Stimulated activated CD4-positive, alpha-beta T cell treated with anti-CD3 and anti-CD28 coated beads, TNF-alpha, amount 100 ng/mL, for 4 hours (primary cell): Measurements from ENCODE around the gene PSTPIP1.
"Not testable (repeated sequence)": the region's sequence is repeated elsewhere in the genome, so short reads cannot be mapped to it uniquely, and the experiment has no call there.

Experiments
- DNase-seq, 3 experiments: peaks; one replicate each; pipeline ENCODE4 v3.0.0-alpha.2; 2020; ENCODE audit warnings: low read depth in 3 of 3

Gene PSTPIP1

GRCh38 chr15:76994971-76995945 is at the start of gene PSTPIP1:
Gene PSTPIP1 (plus strand): TSS chr15:76995126. CDS start chr15:76995574, 448 bp downstream.
- peak in 1 of 3 experiments; percentile 49 for DNase-seq

- no peak for DNase-seq
Observed at GRCh38 chr15:76945494-76946093, 49.3 kb upstream of the PSTPIP1 start.

- DNase-seq = no peak
Observed at GRCh38 chr15:76947454-76947853, 47.5 kb upstream of the PSTPIP1 start.

- DNase-seq = no peak
Observed at GRCh38 chr15:76951220-76951619, 43.7 kb upstream of the PSTPIP1 start.

GRCh38 chr15:76953913-76954312 is 41.0 kb upstream of the PSTPIP1 start:
- no peak for DNase-seq

GRCh38 chr15:76954744-76955143 is 40.2 kb upstream of the PSTPIP1 start:
- no peak for DNase-seq

- no peak for DNase-seq
Observed at GRCh38 chr15:76961268-76962011, 33.5 kb upstream of the PSTPIP1 start.

GRCh38 chr15:76962337-76963013 is 32.5 kb upstream of the PSTPIP1 start:
- DNase-seq = no peak

- DNase-seq = no peak
Observed at GRCh38 chr15:76963596-76963995, 31.3 kb upstream of the PSTPIP1 start.

- DNase-seq = no peak
Observed at GRCh38 chr15:76964157-76964556, 30.8 kb upstream of the PSTPIP1 start.

GRCh38 chr15:76966051-76966450 is 28.9 kb upstream of the PSTPIP1 start:
- not testable (repeated sequence) for DNase-seq

GRCh38 chr15:76967067-76967466 is 27.9 kb upstream of the PSTPIP1 start:
- DNase-seq = no peak

- DNase-seq = no peak
Observed at GRCh38 chr15:76968306-76968705, 26.6 kb upstream of the PSTPIP1 start.

GRCh38 chr15:76972389-76973361 is 22.3 kb upstream of the PSTPIP1 start:
- DNase-seq = no peak

- peak in 2 of 3 experiments; percentile 38 to 48 for DNase-seq
Observed at GRCh38 chr15:76973362-76973743, 21.6 kb upstream of the PSTPIP1 start.

- no peak for DNase-seq
Observed at GRCh38 chr15:76973906-76974305, 21.0 kb upstream of the PSTPIP1 start.

GRCh38 chr15:76974456-76975036 is 20.4 kb upstream of the PSTPIP1 start:
- no peak for DNase-seq

- no peak for DNase-seq
Observed at GRCh38 chr15:76976141-76976540, 18.8 kb upstream of the PSTPIP1 start.

GRCh38 chr15:76976572-76977270 is 18.2 kb upstream of the PSTPIP1 start:
- no peak for DNase-seq
